SK-N-SH treated with all-trans-retinoic acid at 6 μM for 48 hours (cell line): ENCODE results near the gene FAM163A.
A peak's percentile ranks its signal among the peaks of the same experiment; 100 is the strongest.

ENCODE experiments used
- ATAC-seq: fragments of 200-7000 bp; cut with Tn5 transposase; 3 replicates; pipeline ENCODE4 v1.9.1; 2020; ENCODE audit warnings: mild to moderate bottlenecking, moderate library complexity
- ARNTL ChIP-seq: fragments of 450-650 bp; formaldehyde crosslinking; IDR thresholded peaks from 2 replicates; pipeline ENCODE4 v1.5.0; 2020; ENCODE audit warnings: low read depth, mild to moderate bottlenecking, moderate library complexity, borderline replicate concordance
- CSDC2 ChIP-seq: fragments of 250-450 bp; sonication (Bioruptor Pico); IDR thresholded peaks from 2 replicates; pipeline ENCODE4 v1.5.0; 2020; ENCODE audit warnings: mild to moderate bottlenecking, moderate library complexity
- ESRRG ChIP-seq: fragments of 250-450 bp; sonication (Bioruptor Pico); IDR thresholded peaks from 2 replicates; pipeline ENCODE4 v1.6.1; 2021; ENCODE audit warnings: mild to moderate bottlenecking
- GLIS3 ChIP-seq: fragments of 250-450 bp; sonication (Bioruptor Pico); IDR thresholded peaks from 2 replicates; pipeline ENCODE4 v1.5.0; 2020; ENCODE audit warnings: mild to moderate bottlenecking, moderate library complexity
- OSR1 ChIP-seq: fragments of 250-450 bp; sonication (Bioruptor Pico); IDR thresholded peaks from 2 replicates; pipeline ENCODE4 v1.8.0; 2022; ENCODE audit warnings: moderate library complexity, mild to moderate bottlenecking, inconsistent platforms
- PPARA ChIP-seq: fragments of 250-450 bp; sonication (Bioruptor Pico); IDR thresholded peaks from 2 replicates; pipeline ENCODE4 v1.5.0; 2020; ENCODE audit warnings: mild to moderate bottlenecking, borderline replicate concordance
- RARB ChIP-seq: fragments of 250-450 bp; sonication (Bioruptor Pico); IDR thresholded peaks from 2 replicates; pipeline ENCODE4 v1.8.0; 2021; ENCODE audit warnings: mild to moderate bottlenecking, moderate library complexity
- TCF4 ChIP-seq: fragments of 250-450 bp; sonication (Bioruptor Pico); IDR thresholded peaks from 2 replicates; pipeline ENCODE4 v1.8.0; 2021; ENCODE audit warnings: mild to moderate bottlenecking, moderate library complexity, borderline replicate concordance
- TOX ChIP-seq: fragments of 250-450 bp; sonication (Bioruptor Pico); IDR thresholded peaks from 2 replicates; pipeline ENCODE4 v1.8.0; 2021; ENCODE audit warnings: mild to moderate bottlenecking, moderate library complexity, borderline replicate concordance
- ZC3H10 ChIP-seq: fragments of 250-450 bp; sonication (Bioruptor Pico); IDR thresholded peaks from 2 replicates; pipeline ENCODE4 v1.5.1; 2021; ENCODE audit warnings: mild to moderate bottlenecking, moderate library complexity
- ZFP3 ChIP-seq: fragments of 250-450 bp; sonication (Bioruptor Pico); IDR thresholded peaks from 2 replicates; pipeline ENCODE4 v1.5.0; 2020; ENCODE audit warnings: mild to moderate bottlenecking, moderate library complexity
- ZFP30 ChIP-seq: fragments of 450-650 bp; formaldehyde crosslinking; IDR thresholded peaks from 2 replicates; pipeline ENCODE4 v1.5.0; 2022; ENCODE audit warnings: mild to moderate bottlenecking, moderate library complexity
- ZNF565 ChIP-seq: fragments of 450-650 bp; formaldehyde crosslinking; conservative IDR thresholded peaks from 2 replicates; pipeline ENCODE4 v1.5.0; 2020; ENCODE audit warnings: low read depth, mild to moderate bottlenecking, moderate library complexity
- ZNF70 ChIP-seq: fragments of 450-650 bp; formaldehyde crosslinking; IDR thresholded peaks from 2 replicates; pipeline ENCODE4 v1.5.0; 2020; ENCODE audit warnings: mild to moderate bottlenecking, moderate library complexity
- ZNF8 ChIP-seq: fragments of 450-650 bp; formaldehyde crosslinking; IDR thresholded peaks from 2 replicates; pipeline ENCODE4 v1.5.0; 2020; ENCODE audit warnings: mild to moderate bottlenecking, moderate library complexity
- TF ChIP-seq, protein P1 (sequence below): fragments of 250-450 bp; sonication (Bioruptor Pico); IDR thresholded peaks from 2 replicates; pipeline ENCODE4 v1.5.0; 2020; ENCODE audit warnings: mild to moderate bottlenecking, moderate library complexity
- TF ChIP-seq, protein P2 (sequence below): fragments of 250-450 bp; sonication (Bioruptor Pico); IDR thresholded peaks from 2 replicates; pipeline ENCODE4 v1.5.1; 2021; ENCODE audit warnings: mild to moderate bottlenecking, moderate library complexity
- TF ChIP-seq, protein P3 (sequence below): fragments of 250-450 bp; sonication (Bioruptor Pico); IDR thresholded peaks from 2 replicates; pipeline ENCODE4 v1.8.0; 2021; ENCODE audit warnings: low read depth, mild to moderate bottlenecking, moderate library complexity, borderline replicate concordance
- TF ChIP-seq, protein P4 (sequence below): fragments of 250-450 bp; sonication (Bioruptor Pico); IDR thresholded peaks from 2 replicates; pipeline ENCODE4 v1.5.1; 2020; ENCODE audit warnings: low read depth, mild to moderate bottlenecking, moderate library complexity
- TF ChIP-seq, protein P5 (sequence below): fragments of 250-450 bp; sonication (Bioruptor Pico); IDR thresholded peaks from 2 replicates; pipeline ENCODE4 v1.8.0; 2020; ENCODE audit warnings: mild to moderate bottlenecking, moderate library complexity, borderline replicate concordance

Gene FAM163A

DNA sequence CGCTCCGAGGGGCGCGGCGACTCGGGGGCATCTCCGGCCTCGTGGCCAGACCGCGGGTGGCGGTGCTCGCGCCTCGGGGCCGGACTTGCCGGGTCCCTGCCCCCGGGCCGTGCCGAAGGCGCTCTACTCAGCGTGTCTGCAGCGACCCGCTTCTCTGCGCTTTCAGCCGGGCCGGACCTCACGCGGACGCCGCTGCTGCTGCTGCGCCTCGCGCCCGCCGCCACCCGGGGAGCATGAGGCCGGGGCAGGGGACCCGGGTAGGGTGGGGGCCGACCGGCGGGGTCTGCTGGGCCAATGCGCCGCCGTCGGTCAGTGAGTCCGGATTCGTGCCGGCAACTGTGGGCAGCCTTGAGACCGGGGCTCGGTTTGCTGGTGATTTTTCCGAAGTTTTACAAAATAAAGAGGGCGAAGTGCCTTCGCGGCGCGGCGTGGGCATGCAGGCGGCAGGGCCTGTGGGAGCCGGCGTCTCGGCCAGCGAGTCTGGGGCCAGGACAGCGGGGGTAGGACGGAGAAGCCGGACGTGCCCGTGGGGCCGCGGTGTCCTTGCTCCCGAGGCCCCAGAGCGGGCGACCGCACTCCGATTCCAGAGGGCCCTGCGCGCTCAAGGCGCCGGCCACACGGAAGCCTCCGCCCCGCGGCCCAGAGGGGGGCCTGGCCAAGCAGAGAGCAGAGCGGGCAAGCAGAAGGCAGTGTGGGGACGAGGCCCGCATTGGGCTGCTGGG is 749 bp downstream of the FAM163A start:
- TF ChIP-seq RARB (CRISPR knock-in tag), result no peak
- no peak for TF ChIP-seq ESRRG (CRISPR knock-in tag)
- TF ChIP-seq, protein P1, sequence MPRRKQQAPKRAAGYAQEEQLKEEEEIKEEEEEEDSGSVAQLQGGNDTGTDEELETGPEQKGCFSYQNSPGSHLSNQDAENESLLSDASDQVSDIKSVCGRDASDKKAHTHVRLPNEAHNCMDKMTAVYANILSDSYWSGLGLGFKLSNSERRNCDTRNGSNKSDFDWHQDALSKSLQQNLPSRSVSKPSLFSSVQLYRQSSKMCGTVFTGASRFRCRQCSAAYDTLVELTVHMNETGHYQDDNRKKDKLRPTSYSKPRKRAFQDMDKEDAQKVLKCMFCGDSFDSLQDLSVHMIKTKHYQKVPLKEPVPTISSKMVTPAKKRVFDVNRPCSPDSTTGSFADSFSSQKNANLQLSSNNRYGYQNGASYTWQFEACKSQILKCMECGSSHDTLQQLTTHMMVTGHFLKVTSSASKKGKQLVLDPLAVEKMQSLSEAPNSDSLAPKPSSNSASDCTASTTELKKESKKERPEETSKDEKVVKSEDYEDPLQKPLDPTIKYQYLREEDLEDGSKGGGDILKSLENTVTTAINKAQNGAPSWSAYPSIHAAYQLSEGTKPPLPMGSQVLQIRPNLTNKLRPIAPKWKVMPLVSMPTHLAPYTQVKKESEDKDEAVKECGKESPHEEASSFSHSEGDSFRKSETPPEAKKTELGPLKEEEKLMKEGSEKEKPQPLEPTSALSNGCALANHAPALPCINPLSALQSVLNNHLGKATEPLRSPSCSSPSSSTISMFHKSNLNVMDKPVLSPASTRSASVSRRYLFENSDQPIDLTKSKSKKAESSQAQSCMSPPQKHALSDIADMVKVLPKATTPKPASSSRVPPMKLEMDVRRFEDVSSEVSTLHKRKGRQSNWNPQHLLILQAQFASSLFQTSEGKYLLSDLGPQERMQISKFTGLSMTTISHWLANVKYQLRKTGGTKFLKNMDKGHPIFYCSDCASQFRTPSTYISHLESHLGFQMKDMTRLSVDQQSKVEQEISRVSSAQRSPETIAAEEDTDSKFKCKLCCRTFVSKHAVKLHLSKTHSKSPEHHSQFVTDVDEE, result no peak
- no peak for TF ChIP-seq ZNF565 (CRISPR knock-in tag)
- TF ChIP-seq OSR1 (CRISPR knock-in tag), result no peak
- TF ChIP-seq ZNF70 (CRISPR knock-in tag), result no peak
- TF ChIP-seq ARNTL, result no peak
- TF ChIP-seq, protein P2, sequence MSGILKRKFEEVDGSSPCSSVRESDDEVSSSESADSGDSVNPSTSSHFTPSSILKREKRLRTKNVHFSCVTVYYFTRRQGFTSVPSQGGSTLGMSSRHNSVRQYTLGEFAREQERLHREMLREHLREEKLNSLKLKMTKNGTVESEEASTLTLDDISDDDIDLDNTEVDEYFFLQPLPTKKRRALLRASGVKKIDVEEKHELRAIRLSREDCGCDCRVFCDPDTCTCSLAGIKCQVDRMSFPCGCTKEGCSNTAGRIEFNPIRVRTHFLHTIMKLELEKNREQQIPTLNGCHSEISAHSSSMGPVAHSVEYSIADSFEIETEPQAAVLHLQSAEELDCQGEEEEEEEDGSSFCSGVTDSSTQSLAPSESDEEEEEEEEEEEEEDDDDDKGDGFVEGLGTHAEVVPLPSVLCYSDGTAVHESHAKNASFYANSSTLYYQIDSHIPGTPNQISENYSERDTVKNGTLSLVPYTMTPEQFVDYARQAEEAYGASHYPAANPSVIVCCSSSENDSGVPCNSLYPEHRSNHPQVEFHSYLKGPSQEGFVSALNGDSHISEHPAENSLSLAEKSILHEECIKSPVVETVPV, result no peak
- TF ChIP-seq TOX (CRISPR knock-in tag), result no peak
- TF ChIP-seq, protein P3, sequence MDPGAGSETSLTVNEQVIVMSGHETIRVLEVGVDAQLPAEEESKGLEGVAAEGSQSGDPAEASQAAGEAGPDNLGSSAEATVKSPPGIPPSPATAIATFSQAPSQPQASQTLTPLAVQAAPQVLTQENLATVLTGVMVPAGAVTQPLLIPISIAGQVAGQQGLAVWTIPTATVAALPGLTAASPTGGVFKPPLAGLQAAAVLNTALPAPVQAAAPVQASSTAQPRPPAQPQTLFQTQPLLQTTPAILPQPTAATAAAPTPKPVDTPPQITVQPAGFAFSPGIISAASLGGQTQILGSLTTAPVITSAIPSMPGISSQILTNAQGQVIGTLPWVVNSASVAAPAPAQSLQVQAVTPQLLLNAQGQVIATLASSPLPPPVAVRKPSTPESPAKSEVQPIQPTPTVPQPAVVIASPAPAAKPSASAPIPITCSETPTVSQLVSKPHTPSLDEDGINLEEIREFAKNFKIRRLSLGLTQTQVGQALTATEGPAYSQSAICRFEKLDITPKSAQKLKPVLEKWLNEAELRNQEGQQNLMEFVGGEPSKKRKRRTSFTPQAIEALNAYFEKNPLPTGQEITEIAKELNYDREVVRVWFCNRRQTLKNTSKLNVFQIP, result no peak
- TF ChIP-seq ZC3H10 (CRISPR knock-in tag), result no peak
- peak; percentile 37 for ATAC-seq

DNA sequence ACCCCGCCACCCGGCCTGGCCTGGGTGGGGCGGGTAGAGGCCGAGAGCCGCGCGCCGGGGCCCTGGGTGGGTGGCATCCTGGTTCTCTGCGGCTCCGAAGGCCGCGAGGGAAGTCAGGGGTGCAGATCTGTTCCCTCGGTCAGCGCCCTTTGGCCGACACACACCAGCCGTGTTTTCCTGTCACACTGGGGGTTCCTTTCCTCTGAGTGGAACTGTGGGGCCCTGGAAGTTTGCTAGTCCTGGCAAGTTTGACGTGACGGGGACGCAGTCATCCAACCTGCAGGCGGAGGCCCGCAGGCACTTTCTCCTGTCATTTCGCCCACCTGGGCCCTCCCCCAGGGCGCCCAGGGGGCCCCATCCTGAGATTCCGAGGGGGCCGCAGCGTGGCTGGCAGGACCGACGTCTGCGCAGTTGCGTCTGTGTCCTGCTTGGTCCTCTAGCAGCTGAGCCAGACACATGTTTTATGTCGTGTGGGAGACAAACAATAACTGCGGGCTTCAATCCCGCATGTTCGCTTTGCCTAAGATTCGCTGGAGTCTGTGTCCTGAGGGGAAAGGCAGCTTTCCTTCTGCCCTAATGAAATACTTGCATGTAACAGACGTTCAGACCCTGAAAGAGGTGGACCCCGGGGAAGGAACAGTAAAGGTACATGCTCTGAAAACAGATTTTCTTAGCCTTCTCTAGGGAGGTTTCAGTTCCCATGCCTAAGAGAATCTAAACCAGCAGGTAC is 1.5 kb downstream of the FAM163A start:
- peak; percentile 5; the same call in 2 of the 3 replicates for ATAC-seq
- TF ChIP-seq, protein P3, result no peak
- TF ChIP-seq PPARA (CRISPR knock-in tag) (no peak), ZNF8 (no peak), ZFP30 (no peak), RARB (CRISPR knock-in tag) (no peak), TCF4 (CRISPR knock-in tag) (no peak), ARNTL (no peak), ESRRG (CRISPR knock-in tag) (no peak), ZFP3 (no peak), ZNF565 (CRISPR knock-in tag) (no peak), ZNF70 (CRISPR knock-in tag) (no peak), CSDC2 (CRISPR knock-in tag) (no peak), ZC3H10 (CRISPR knock-in tag) (no peak), GLIS3 (CRISPR knock-in tag) (no peak)
- TF ChIP-seq, protein P4, sequence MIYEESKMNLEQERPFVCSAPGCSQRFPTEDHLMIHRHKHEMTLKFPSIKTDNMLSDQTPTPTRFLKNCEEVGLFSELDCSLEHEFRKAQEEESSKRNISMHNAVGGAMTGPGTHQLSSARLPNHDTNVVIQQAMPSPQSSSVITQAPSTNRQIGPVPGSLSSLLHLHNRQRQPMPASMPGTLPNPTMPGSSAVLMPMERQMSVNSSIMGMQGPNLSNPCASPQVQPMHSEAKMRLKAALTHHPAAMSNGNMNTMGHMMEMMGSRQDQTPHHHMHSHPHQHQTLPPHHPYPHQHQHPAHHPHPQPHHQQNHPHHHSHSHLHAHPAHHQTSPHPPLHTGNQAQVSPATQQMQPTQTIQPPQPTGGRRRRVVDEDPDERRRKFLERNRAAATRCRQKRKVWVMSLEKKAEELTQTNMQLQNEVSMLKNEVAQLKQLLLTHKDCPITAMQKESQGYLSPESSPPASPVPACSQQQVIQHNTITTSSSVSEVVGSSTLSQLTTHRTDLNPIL, result no peak
- TF ChIP-seq, protein P2, result no peak
- TF ChIP-seq, protein P1, result no peak
- TF ChIP-seq, protein P5, sequence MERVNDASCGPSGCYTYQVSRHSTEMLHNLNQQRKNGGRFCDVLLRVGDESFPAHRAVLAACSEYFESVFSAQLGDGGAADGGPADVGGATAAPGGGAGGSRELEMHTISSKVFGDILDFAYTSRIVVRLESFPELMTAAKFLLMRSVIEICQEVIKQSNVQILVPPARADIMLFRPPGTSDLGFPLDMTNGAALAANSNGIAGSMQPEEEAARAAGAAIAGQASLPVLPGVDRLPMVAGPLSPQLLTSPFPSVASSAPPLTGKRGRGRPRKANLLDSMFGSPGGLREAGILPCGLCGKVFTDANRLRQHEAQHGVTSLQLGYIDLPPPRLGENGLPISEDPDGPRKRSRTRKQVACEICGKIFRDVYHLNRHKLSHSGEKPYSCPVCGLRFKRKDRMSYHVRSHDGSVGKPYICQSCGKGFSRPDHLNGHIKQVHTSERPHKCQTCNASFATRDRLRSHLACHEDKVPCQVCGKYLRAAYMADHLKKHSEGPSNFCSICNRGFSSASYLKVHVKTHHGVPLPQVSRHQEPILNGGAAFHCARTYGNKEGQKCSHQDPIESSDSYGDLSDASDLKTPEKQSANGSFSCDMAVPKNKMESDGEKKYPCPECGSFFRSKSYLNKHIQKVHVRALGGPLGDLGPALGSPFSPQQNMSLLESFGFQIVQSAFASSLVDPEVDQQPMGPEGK, result no peak
